IPS-NIHi7 (cell line): Measurements from ENCODE around the gene WNT7B.
"Not testable (repeated sequence)": the region's sequence is repeated elsewhere in the genome, so short reads cannot be mapped to it uniquely, and the experiment has no call there.

Experiments
- DNase-seq: peaks from one replicate; pipeline ENCODE4 v3.0.0; 2012; ENCODE audit warnings: mixed read lengths; ENCODE audit errors: extremely low spot score

Gene WNT7B

DNA sequence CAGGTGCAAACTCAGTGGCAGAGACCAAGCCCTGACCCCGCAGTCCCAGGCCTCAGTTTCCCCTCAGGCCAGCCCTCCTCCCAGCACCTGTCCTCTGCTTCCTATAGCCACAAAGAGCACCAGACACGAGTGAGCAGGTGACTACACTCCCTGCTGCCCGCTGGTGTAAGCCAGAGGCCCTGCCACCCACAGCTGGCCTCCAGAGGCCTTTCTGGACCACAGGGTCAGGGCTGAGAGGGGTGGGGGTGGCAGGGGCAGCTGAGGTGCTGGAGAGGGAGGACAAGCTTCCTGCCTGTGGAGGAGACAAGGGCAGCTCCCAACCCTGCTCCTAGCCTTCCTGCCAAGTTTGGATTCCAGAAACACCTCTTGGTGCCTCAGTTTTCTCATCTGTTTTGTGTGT, 31.3 kb upstream of the WNT7B start:
- DNase-seq = no peak

GRCh38 chr22:46007848-46008261, 30.9 kb upstream of the WNT7B start:
- no peak for DNase-seq

GRCh38 chr22:46007003-46007847, 30.3 kb upstream of the WNT7B start:
- DNase-seq = no peak

GRCh38 chr22:46006379-46007002, 29.5 kb upstream of the WNT7B start:
- peak; percentile 92 for DNase-seq

- DNase-seq = not testable (repeated sequence)
Observed at GRCh38 chr22:46005116-46005705, 28.2 kb upstream of the WNT7B start.

DNA sequence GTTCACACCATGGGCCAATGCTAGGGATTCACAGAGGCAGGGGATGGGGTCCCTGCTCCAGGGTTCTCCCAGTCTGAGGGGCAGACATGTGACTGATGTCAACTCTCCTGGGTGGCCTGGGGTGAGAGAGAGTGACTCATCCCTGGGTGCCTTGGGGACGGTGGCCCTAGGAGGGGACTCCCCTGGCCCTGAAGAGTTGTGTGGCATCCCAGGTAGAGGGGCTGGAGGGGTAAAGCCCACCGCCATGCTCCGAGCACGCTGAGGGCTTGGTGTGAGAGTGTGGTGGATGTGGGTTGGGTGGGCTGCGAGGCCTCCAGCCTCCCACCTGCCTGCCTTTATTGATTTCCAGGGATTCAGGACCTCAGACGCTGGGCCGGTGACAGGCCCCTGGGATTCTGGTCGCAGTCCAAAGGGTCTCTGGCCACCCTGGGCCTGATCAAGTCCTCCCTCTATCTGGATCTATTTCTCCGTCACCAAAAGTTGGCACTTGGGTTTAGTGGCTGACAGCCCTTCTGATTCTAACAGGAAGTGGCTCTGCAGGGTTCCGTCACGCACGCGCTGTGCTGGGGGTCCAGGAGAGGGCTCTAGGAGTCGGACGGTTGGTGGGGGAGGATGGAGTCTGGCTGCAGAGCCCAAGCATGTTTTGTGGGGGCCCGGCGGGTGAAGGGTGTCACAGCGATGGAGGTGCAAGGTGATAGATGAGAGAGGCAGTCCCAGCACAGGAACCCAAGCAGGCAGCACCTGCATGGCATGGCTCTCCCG, 27.3 kb upstream of the WNT7B start:
- DNase-seq = no peak

DNA sequence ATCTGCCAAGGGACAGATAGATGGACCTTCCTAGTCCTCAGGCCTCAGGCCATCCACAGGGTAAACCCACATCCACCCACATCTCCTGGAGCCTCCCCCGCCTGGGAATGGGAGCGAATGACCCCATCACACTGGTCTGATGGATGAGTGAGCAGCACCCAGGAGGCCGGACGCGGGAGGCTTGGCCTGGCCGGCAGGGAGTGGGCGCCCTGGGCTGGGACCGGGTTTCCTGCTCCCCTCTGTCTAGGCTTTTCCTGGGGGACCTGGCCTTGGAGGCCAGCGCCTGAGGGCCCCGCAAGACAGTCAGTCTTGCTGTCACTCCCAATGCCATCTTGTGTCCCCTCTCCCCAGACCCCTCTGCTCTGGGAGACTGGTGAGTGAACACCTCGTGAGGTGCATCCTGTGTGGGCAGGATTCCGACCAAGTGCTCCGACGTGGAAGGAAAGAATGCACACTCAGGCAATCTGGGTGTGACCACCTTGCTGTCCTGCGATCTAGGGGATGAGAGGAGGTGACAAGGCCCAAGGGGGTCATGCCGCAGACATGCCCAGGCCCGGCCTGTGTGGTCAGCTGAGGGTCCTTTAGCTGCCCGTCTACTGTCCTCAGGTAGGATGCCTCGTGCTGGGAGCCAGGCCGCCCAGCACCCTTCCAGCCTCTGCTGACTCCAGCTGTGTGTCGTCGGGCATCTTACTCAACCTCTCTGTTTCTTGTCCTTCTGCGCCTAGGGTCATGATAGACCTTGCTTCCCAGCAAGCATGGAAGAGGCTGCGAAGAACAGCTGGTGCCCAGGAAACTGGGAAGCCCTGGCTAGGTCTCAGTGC, 26.5 kb upstream of the WNT7B start:
- DNase-seq = no peak

GRCh38 chr22:46002757-46003270, 25.9 kb upstream of the WNT7B start:
- DNase-seq = no peak

DNA sequence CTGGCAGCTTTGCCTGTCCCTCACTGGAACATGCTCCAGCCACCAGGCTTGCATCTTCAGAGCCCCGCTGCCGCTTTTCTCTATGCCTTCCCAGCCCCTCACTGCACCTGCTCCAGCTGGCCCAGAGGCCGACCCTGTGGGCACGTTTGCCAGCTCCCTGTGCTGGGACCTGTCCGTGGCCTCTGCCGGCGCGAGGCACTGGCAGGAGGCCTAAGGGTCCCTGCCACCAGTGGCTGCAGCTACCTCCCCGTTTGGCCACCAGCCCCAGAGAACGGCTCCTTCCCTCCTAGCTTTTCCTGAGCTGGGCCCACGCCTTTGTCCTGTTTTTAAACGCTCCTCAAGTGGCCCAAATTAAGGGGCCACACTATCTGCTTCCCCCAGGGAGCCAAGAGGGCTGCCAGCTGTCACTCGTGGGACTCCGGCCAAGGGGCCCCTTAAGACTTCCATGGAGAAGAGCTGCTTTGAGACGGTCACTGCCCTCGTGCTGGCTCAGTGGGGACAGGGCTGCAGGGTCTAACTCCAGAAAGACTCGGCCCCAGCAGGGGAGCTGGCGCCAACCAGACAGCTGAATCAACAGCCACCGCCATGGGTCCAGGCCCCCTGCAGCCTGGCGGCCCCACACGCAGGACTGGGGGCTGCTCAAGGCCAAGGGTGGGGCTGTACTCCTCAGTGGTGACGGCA, 24.6 kb upstream of the WNT7B start:
- no peak for DNase-seq

DNA sequence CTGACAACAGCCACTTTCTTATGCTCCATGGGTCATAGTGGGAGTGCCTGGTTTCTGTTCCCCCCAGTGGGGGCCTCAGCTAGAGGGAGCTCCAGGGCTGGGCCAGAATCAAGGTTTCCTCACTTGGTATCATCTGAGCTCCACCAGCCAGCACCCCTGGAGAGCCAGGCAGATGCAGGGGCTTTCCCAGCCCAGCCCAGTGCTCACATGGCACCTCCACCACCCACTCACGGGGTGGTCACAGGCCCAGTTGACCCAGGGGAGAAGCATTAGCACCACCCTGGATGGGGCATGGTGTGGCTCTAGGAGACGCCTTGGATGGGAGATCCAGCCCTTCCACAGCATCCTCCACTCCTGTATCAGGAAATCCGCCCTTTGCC, 24.1 kb upstream of the WNT7B start:
- DNase-seq = no peak

GRCh38 chr22:46000081-46001027, 23.4 kb upstream of the WNT7B start:
- DNase-seq = no peak

DNA sequence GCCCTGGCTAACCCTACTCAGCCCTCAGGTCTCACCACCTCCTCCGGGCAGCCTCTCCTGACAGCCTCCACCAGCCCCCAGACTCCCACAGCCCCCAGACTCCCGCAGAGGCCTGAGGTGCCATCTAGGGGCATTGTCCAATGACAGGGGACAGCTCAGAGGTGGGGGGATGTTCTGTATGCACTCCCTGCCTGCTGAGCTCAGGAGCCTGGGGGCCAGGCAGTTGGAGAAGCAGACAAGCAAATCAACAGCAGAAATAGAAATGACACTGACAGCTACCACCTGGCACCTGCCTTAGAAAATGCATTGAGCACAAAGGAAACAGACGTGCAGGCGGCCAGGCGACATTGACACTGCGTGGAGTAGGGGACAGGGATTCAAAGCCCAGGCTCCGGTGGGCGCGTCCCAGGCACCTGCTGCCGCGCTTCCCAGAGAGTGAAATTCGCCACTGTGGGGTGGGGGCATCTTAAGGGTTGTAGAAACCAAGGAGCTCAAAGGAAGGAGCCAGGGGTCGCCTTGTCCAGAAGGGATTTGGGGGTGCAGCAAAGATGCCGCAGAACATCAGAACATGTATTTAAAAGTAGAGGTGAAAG, 22.5 kb upstream of the WNT7B start:
- DNase-seq = no peak

DNA sequence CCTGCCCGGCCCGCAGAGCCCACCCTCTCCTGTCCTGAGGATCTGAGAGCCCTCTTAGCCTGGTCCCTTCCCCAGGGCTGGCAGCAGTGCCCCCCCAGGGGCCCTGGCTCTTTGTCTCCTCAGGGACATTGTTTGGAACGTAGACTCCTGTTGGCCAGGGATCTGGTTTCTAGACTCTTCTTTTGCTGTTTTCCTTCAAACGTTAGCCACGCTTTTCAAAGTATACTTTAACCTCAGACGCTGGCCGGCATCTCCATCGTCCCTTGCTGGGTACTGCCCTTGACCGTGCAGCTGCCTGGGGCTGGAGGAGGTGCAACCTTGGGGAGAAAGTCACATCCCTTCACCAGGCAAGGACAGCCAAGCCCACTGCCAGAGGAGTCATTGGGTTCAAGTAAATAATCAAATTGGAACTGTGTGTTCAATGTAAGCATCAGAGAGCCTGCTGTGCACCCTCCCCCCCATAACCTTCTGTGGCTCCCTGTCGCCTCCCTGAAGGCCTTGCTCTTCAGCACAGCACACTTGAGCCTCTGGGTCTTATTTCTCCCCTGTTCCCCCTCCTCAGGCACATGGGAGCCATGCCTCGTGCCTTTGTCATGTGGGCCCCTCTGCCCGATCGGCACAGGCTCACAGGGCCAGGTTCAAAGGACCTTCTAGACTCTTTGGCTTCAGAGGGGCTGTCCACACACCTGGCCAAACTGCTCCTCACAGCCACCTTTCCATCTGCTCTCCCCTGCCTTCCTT, 21.8 kb upstream of the WNT7B start:
- no peak for DNase-seq

- DNase-seq = no peak
Observed at GRCh38 chr22:45997777-45998637, 21.0 kb upstream of the WNT7B start.

DNA sequence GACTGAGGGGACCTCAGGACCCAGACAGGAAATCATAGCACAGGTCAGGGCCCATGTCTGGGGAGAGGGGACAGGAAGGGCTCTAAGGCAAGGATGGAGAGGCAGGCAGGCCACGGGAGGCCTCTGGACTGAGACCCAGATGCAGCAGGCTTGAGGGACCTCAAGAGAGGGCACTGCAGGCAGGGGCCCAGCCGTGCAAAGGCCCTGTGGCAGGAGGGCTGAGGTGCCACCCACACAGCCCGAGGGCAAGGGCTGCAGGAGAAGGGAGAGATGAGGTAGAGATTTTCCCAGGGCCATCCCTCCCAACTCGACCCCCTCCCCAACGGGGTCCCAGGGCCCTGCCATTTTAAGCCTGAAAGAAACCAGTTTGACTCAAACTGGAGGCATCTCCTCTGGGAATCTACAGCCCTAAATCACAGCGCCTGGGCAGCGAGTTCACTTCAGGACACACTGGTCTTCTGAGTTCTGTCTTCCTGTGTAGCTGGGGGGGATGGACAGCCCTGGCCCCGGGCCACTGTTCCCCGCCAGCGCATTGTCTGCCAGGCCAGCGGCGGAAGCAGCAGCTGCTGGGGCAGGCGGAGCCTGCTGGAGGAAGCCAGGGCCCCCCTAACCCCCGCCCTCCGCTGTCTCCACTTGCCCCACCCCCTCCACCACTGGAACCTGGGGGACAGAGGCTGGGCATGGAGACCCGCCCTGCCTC, 20.3 kb upstream of the WNT7B start:
- peak; percentile 51 for DNase-seq

DNA sequence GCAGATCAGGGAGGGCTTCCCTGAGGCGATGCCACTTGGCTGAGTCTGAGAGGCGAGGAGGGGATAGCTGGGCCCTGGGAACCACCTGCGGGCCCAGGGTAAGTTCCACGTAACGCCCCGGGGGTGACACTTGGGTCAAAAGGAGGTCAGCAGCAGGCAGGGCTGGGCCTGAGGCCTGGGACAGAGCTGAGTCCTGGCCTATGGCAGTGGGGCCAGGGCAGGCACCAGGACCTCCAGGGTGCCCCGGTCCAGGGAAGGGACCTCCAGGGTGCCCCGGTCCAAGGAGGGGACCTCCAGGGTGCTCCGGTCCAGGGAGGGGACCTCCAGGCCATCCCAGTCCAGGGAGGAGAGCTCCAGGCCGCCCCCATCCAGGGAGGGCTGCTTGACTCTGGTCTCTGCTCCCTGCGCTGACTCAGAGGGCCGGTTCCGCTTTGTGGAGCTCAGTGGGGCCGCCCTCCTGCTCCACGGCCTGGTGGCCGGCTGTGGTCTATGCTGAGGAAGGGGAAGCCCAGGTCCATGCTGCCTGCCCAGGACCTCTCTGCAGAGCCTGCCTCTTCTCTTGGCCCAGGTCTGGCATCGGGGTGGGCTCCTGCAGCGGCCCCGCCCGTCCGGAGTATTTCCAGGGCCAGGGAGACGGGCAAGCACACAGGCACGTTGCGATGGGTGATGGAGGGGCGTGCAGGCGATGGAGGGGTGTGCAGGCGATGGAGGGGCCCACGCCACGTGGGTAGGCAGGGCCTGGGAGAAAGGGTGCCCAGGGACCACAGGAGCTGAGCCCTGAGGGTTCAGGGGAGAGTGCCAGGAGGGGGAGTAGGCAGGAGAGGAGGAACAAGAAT, 19.5 kb upstream of the WNT7B start:
- no peak for DNase-seq
